ENCODE data around the gene CARNS1.

CARNS1 gene

GRCh38 chr11:67376873-67377808 is 38.3 kb upstream of the CARNS1 start:
- H3K4me3 ChIP-seq (ENCODE audit: low read depth, low read length): no peak overlapping the region
- in situ Hi-C loops (cut with HindIII; ENCODE audit: low sequenced_read_pairs): no loop called here
- no peak for TF ChIP-seq CTCF (IDR thresholded peaks at IDR 0.05; ENCODE audit: low read depth, low read length, missing control alignments)
- DNase-seq (ENCODE audit: low read depth): no peak

- no peak for TF ChIP-seq CTCF (IDR thresholded peaks at IDR 0.05; ENCODE audit: low read depth, low read length, missing control alignments)
- no peak for DNase-seq (ENCODE audit: low read depth)
- in situ Hi-C loops (cut with HindIII; ENCODE audit: low sequenced_read_pairs): no loop called here
- H3K4me3 ChIP-seq (ENCODE audit: low read depth, low read length): no peak overlapping the region
These were observed 36.9 kb upstream of the CARNS1 start for GRCh38 chr11:67378544-67378943.

DNA sequence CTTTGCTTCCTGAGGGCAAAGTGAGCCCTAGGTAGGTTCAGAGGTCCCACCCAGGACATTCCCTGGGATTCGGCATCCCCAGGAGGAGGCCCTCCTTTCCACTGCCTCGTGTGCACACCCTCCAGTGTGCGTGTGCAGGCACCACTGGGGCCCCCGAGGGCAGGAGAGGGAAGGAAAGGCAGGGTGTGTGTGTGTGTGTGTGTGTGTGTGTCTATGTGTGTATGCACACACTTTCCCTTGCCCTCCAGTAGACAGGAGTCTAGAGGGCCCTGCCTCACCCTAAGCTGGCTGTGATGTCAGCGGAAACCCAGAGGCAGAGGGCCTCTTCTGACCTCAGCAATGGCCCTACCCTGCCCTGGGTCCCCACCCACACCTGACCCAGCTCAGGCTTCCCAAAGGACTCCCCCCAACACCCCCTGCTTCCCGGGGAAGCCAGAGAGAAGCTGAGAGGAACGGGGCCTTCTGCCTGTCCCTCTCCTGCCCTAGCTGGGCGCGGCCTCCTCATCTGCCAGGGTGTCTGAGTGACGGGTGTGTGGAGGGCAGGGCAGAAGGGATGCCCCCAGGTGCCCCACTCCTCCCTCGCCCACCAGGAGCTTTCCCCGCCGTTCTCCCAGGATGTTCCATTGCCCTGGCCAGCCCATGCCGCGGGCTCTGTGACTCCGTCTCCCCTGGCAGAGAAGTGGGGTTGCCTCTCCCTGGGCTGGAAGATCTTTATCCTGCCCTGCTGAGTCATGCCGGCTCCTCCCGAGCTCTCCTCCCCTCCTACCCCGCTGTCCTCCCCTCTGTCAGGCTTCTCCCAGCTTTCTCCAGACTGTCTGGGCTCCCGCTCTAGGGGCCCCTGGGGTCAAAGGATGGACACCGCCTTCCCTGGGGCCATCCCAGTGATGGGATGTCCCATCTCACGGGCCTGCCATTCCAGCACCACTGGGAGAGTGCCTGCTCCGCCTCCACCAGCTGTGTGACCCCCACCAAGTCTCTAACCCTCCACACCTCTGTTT is 36.1 kb upstream of the CARNS1 start:
- DNase-seq (ENCODE audit: low read depth): no peak
- H3K4me3 ChIP-seq (ENCODE audit: low read depth, low read length): no peak overlapping the region
- in situ Hi-C loops (cut with HindIII; ENCODE audit: low sequenced_read_pairs): no loop called here
- no peak for TF ChIP-seq CTCF (IDR thresholded peaks at IDR 0.05; ENCODE audit: low read depth, low read length, missing control alignments)

GRCh38 chr11:67381244-67381972 is 34.1 kb upstream of the CARNS1 start:
- no peak overlapping the region for H3K4me3 ChIP-seq (ENCODE audit: low read depth, low read length)
- DNase-seq (ENCODE audit: low read depth): no peak
- in situ Hi-C loops (cut with HindIII; ENCODE audit: low sequenced_read_pairs): no loop called here
- TF ChIP-seq CTCF (IDR thresholded peaks at IDR 0.05; ENCODE audit: low read depth, low read length, missing control alignments): no peak

GRCh38 chr11:67382276-67383136 is 33.0 kb upstream of the CARNS1 start:
- peak; percentile 99 for TF ChIP-seq CTCF (IDR thresholded peaks at IDR 0.05; ENCODE audit: low read depth, low read length, missing control alignments)
- in situ Hi-C loops (cut with HindIII; ENCODE audit: low sequenced_read_pairs): no loop called here
- H3K4me3 ChIP-seq (ENCODE audit: low read depth, low read length): no peak overlapping the region
- DNase-seq (ENCODE audit: low read depth): no peak

Measured in astrocyte of the cerebellum (primary cell).